ENCODE measurements around the gene TRIM63. TPM values are rescaled to one million over a fixed set of nuclear protein-coding genes. Genes with fewer than 3 reads are reported as not detected.

TRIM63 gene
- total and polyA plus RNA-seq, 4 donors: 0.19 to 1.5 (median 0.30) TPM

DNA sequence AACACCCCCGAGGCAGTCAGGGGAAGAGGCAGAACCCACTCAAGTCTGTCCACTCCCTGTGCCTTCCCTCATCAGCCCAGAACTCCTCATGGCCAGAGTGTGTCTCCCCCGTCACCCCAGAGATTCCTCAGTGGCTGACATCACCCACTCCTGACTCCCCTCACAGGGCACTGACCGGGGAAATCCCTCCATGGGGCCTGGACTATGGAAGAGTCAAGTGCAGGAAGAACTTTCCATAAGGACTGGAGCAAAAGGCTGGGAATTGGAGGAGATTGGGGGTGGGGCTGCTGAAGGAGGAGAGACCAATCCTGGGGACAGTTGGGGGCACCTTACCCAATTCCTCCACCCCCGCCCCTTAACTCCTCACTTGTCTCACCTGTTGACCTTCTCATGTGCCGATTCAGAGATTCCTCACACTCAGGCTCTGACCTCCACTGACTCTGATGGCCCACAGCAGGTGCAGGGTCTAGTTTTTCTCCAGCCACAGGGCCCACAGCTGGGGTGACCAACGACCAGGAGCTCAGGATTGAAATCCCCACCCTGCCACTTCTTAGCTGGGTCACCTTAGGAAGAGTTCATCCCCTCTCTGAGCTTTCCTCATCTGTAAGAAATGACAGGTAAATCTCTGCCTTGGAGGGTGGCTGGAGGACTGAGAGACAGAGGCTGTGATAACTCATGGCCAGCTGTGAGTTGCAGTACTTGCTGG, 46.3 kb downstream of the TRIM63 start:
- H3K9me3 ChIP-seq (ENCODE audit: control insufficient read depth, low read length): no peaks in the 10 kb centered on the region
- no peaks in the 10 kb centered on the region for H3K27me3 ChIP-seq (ENCODE audit: control insufficient read depth in 1 of 2, insufficient read depth in 2 of 2, low read length in 1 of 2)
- DNase-seq: no peak
- no peaks in the 10 kb centered on the region for H3K4me1 ChIP-seq (ENCODE audit: control insufficient read depth in 1 of 2, insufficient read depth in 2 of 2, low read length in 2 of 2)
- no peak overlapping the region for H3K27ac ChIP-seq (ENCODE audit: low read depth in 1 of 2, low read length in 2 of 2)
- intact Hi-C loops (cut with DNase I): no loop called here
- H3K36me3 ChIP-seq (ENCODE audit: control insufficient read depth in 1 of 2, insufficient read depth in 2 of 2, low read length in 1 of 2): no peaks in the 10 kb centered on the region
- WGBS, 2 donors: 55 to 56% methylated on average over 6 of the region's 6 CpGs
- no peak for ATAC-seq (ENCODE audit: low FRiP score)
- no peak overlapping the region for H3K4me3 ChIP-seq (ENCODE audit: low read length in 2 of 2)

DNA sequence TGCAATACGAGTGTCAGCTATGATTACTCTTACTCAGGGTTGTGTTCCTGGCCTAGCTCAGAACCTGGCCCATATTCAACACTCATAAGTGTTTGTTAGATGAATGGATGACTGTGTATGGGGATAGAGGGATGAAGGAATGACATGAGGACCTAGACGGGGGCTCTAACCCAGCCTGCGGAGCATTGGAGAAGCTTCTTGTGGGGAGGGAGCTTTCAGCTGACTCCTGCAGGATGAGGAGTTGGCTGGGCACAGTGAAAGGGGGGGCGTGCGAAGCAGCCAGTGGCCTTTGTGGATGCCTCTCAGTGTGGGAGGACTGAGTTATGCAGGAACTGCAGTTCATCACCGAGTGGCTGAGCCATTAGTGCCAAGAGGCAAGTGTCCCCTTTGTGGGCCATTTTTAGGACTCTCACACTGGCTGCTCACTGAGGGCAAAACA, 47.1 kb downstream of the TRIM63 start:
- ATAC-seq (ENCODE audit: low FRiP score) (no peak), DNase-seq (no peak)
- H3K36me3 ChIP-seq (ENCODE audit: control insufficient read depth in 1 of 2, insufficient read depth in 2 of 2, low read length in 1 of 2): no peaks in the 10 kb centered on the region
- no peaks in the 10 kb centered on the region for H3K9me3 ChIP-seq (ENCODE audit: control insufficient read depth, low read length)
- intact Hi-C loops (cut with DNase I): no loop called here
- no peak overlapping the region for H3K27ac ChIP-seq (ENCODE audit: low read depth in 1 of 2, low read length in 2 of 2)
- H3K27me3 ChIP-seq (ENCODE audit: control insufficient read depth in 1 of 2, insufficient read depth in 2 of 2, low read length in 1 of 2): no peaks in the 10 kb centered on the region
- H3K4me1 ChIP-seq (ENCODE audit: control insufficient read depth in 1 of 2, insufficient read depth in 2 of 2, low read length in 2 of 2): no peaks in the 10 kb centered on the region
- 24 to 29% methylated on average over 6 of the region's 6 CpGs for WGBS, 2 donors
- no peak overlapping the region for H3K4me3 ChIP-seq (ENCODE audit: low read length in 2 of 2)

DNA sequence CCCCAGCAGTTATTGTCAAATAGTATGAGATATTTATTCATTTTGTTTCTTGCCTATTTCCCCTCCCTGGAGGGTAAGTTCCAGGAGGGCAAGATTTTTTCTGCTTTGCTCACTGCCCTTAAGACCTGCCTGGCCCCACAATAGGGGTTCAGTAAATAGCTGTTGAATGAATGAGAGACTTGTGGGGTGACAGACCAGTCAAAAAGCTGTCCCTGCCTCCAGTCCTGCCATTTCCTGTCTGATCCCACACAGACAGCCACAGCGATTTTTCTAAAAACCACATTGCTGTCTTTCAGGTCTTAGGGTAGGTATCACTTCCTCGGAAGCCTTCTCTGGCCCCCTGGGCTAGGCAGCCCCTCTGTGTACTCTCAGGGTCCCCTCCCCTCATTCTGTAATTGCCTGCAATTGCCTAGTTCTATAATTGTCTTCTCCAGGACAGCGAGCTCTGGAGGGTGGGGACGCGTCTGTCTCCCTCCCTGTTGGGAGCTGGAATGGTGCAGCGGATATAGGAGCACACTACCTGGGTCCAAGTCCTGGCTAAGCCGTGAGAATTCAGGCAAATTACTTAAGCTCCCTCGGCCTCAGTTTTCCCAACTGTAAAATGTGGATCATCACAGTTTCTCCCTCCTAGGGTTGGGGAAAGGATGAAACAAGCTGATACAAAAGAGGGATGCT, 47.7 kb downstream of the TRIM63 start:
- DNase-seq (no peak), ATAC-seq (ENCODE audit: low FRiP score) (no peak)
- Histone ChIP-seq H3K27ac (ENCODE audit: low read depth in 1 of 2, low read length in 2 of 2) (no peak overlapping the region), H3K36me3 (ENCODE audit: control insufficient read depth in 1 of 2, insufficient read depth in 2 of 2, low read length in 1 of 2) (no peaks in the 10 kb centered on the region), H3K27me3 (ENCODE audit: control insufficient read depth in 1 of 2, insufficient read depth in 2 of 2, low read length in 1 of 2) (no peaks in the 10 kb centered on the region), H3K4me3 (ENCODE audit: low read length in 2 of 2) (no peak overlapping the region), H3K4me1 (ENCODE audit: control insufficient read depth in 1 of 2, insufficient read depth in 2 of 2, low read length in 2 of 2) (no peaks in the 10 kb centered on the region), H3K9me3 (ENCODE audit: control insufficient read depth, low read length) (no peaks in the 10 kb centered on the region)
- WGBS, 2 donors: 84% methylated on average over 8 of the region's 8 CpGs
- intact Hi-C loops (cut with DNase I): no loop called here

GRCh38 chr1:26017606-26018005, 49.8 kb downstream of the TRIM63 start:
- intact Hi-C loops (cut with DNase I): no loop called here
- Histone ChIP-seq H3K36me3 (ENCODE audit: control insufficient read depth in 1 of 2, insufficient read depth in 2 of 2, low read length in 1 of 2) (no peaks in the 10 kb centered on the region), H3K27me3 (ENCODE audit: control insufficient read depth in 1 of 2, insufficient read depth in 2 of 2, low read length in 1 of 2) (no peaks in the 10 kb centered on the region), H3K4me1 (ENCODE audit: control insufficient read depth in 1 of 2, insufficient read depth in 2 of 2, low read length in 2 of 2) (no peaks in the 10 kb centered on the region), H3K27ac (ENCODE audit: low read depth in 1 of 2, low read length in 2 of 2) (no peak overlapping the region), H3K9me3 (ENCODE audit: control insufficient read depth, low read length) (no peaks in the 10 kb centered on the region), H3K4me3 (ENCODE audit: low read length in 2 of 2) (no peak overlapping the region)
- 11 to 18% methylated on average over 6 of the region's 6 CpGs for WGBS, 2 donors
- DNase-seq: no peak
- no peak for ATAC-seq (ENCODE audit: low FRiP score)

- no peak overlapping the region for H3K27ac ChIP-seq (ENCODE audit: low read depth in 1 of 2, low read length in 2 of 2)
- intact Hi-C loops (cut with DNase I): no loop called here
- H3K4me1 ChIP-seq (ENCODE audit: control insufficient read depth in 1 of 2, insufficient read depth in 2 of 2, low read length in 2 of 2): no peaks in the 10 kb centered on the region
- no peaks in the 10 kb centered on the region for H3K27me3 ChIP-seq (ENCODE audit: control insufficient read depth in 1 of 2, insufficient read depth in 2 of 2, low read length in 1 of 2)
- H3K9me3 ChIP-seq (ENCODE audit: control insufficient read depth, low read length): no peaks in the 10 kb centered on the region
- 72 to 79% methylated on average over 6 of the region's 6 CpGs for WGBS, 2 donors
- ATAC-seq (ENCODE audit: low FRiP score) (no peak), DNase-seq (no peak)
- H3K36me3 ChIP-seq (ENCODE audit: control insufficient read depth in 1 of 2, insufficient read depth in 2 of 2, low read length in 1 of 2): no peaks in the 10 kb centered on the region
- no peak overlapping the region for H3K4me3 ChIP-seq (ENCODE audit: low read length in 2 of 2)
Measured at GRCh38 chr1:26016953-26017545, 50.4 kb downstream of the TRIM63 start.

- no peak for ATAC-seq (ENCODE audit: low FRiP score)
Measured at GRCh38 chr1:26016258-26016952, 51.0 kb downstream of the TRIM63 start.

DNA sequence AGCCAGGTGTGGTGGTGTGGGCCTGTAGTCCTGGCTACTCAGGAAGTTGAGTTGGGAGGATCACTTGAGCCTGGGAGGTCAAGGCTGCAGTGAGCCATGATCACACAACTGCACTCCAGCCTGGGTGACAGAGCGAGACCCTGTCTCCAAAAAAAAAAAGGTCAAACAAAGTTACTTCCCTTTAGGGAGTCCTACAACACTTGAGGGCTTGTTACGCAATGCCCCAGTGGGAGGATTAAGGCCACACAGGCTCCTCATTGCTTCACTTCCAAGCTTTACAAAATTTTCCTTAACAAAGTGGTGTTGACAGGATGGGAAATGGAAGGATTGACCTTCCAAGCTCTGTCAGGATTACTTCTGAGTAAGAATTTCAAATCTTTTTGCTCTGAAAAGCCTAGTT, 52.1 kb downstream of the TRIM63 start:
- Histone ChIP-seq H3K27me3 (ENCODE audit: control insufficient read depth in 1 of 2, insufficient read depth in 2 of 2, low read length in 1 of 2) (no peaks in the 10 kb centered on the region), H3K4me3 (ENCODE audit: low read length in 2 of 2) (no peak overlapping the region), H3K27ac (ENCODE audit: low read depth in 1 of 2, low read length in 2 of 2) (no peak overlapping the region), H3K9me3 (ENCODE audit: control insufficient read depth, low read length) (no peaks in the 10 kb centered on the region), H3K4me1 (ENCODE audit: control insufficient read depth in 1 of 2, insufficient read depth in 2 of 2, low read length in 2 of 2) (no peaks in the 10 kb centered on the region), H3K36me3 (ENCODE audit: control insufficient read depth in 1 of 2, insufficient read depth in 2 of 2, low read length in 1 of 2) (no peaks in the 10 kb centered on the region)
- ATAC-seq (ENCODE audit: low FRiP score) (no peak), DNase-seq (peak in 1 of 2 donors; percentile 72)
- intact Hi-C loops (cut with DNase I): no loop called here
- 91 to 96% methylated on average over 2 of the region's 2 CpGs for WGBS, 2 donors

More at GRCh38 chr1:26016258-26016952, 51.0 kb downstream of the TRIM63 start:
- Histone ChIP-seq H3K36me3 (ENCODE audit: control insufficient read depth in 1 of 2, insufficient read depth in 2 of 2, low read length in 1 of 2) (no peaks in the 10 kb centered on the region), H3K27ac (ENCODE audit: low read depth in 1 of 2, low read length in 2 of 2) (no peak overlapping the region), H3K4me1 (ENCODE audit: control insufficient read depth in 1 of 2, insufficient read depth in 2 of 2, low read length in 2 of 2) (no peaks in the 10 kb centered on the region), H3K9me3 (ENCODE audit: control insufficient read depth, low read length) (no peaks in the 10 kb centered on the region), H3K4me3 (ENCODE audit: low read length in 2 of 2) (no peak overlapping the region), H3K27me3 (ENCODE audit: control insufficient read depth in 1 of 2, insufficient read depth in 2 of 2, low read length in 1 of 2) (no peaks in the 10 kb centered on the region)
- intact Hi-C loops (cut with DNase I): no loop called here
- DNase-seq: no peak
- WGBS, 2 donors: 89 to 90% methylated on average over 10 of the region's 10 CpGs

GRCh38 chr1:26014179-26014578, 53.3 kb downstream of the TRIM63 start:
- H3K9me3 ChIP-seq (ENCODE audit: control insufficient read depth, low read length): no peaks in the 10 kb centered on the region
- H3K4me1 ChIP-seq (ENCODE audit: control insufficient read depth in 1 of 2, insufficient read depth in 2 of 2, low read length in 2 of 2): no peaks in the 10 kb centered on the region
- ATAC-seq (ENCODE audit: low FRiP score) (no peak), DNase-seq (no peak)
- H3K4me3 ChIP-seq (ENCODE audit: low read length in 2 of 2): no peak overlapping the region
- no peaks in the 10 kb centered on the region for H3K36me3 ChIP-seq (ENCODE audit: control insufficient read depth in 1 of 2, insufficient read depth in 2 of 2, low read length in 1 of 2)
- H3K27ac ChIP-seq (ENCODE audit: low read depth in 1 of 2, low read length in 2 of 2): no peak overlapping the region
- no peaks in the 10 kb centered on the region for H3K27me3 ChIP-seq (ENCODE audit: control insufficient read depth in 1 of 2, insufficient read depth in 2 of 2, low read length in 1 of 2)
- WGBS, 2 donors: 89 to 97% methylated on average over 2 of the region's 2 CpGs
- intact Hi-C loops (cut with DNase I): no loop called here

All from aorta (tissue), 5 donors.